PC-3 (cell line): ENCODE data around the gene SLC9A3. TPM values are rescaled to one million over a fixed set of nuclear protein-coding genes. Genes with fewer than 3 reads are reported as not detected.

ENCODE experiments used
- ATAC-seq: fragments of 200-7000 bp; cut with Tn5 transposase; 2 replicates; pipeline ENCODE4 v1.9.1; 2020; ENCODE audit warnings: mild to moderate bottlenecking, moderate library complexity
- BruUV-seq: library from RNA; stranded (reverse); fragments of 400-500 nt; replicated peaks from 2 replicates; lab custom pipeline; 2021; lab: Mats Ljungman, UMichigan
- CTCF ChIA-PET: fragments of 300-600 bp; sonication (Branson Sonifier 250); formaldehyde crosslinking; loops from one replicate; lab custom pipeline; 2022; ENCODE audit warnings: antibody characterized with exemption; lab: Charles Lee
- POLR2A ChIA-PET: fragments of 300-600 bp; sonication (Branson Sonifier 250); formaldehyde crosslinking; loops from one replicate; lab custom pipeline; 2022; ENCODE audit warnings: antibody characterized with exemption; ENCODE audit not compliant: unreplicated experiment; lab: Charles Lee
- DNase-seq: peaks from one replicate; pipeline ENCODE4 v3.0.0-alpha.2; 2015
- H2AFZ ChIP-seq: fragments of 300-600 bp; sonication (generic); 2 replicates; pipeline ENCODE4 v1.6.0; 2016; ENCODE audit warnings: antibody characterized with exemption, low read length
- H3F3A ChIP-seq: fragments of 300-600 bp; sonication (generic); one replicate; pipeline ENCODE4 v1.6.0; 2017; ENCODE audit warnings: antibody characterized with exemption, low read length, control low read depth, mild to moderate bottlenecking; ENCODE audit not compliant: unreplicated experiment
- H3K27ac ChIP-seq: fragments of 300-600 bp; sonication (generic); 2 replicates; pipeline ENCODE4 v1.5.1; 2016; ENCODE audit warnings: mild to moderate bottlenecking, low read length
- H3K27me3 ChIP-seq: fragments of 300-600 bp; sonication (generic); 2 replicates; pipeline ENCODE4 v1.6.1; 2016; ENCODE audit warnings: low read length, mixed read lengths
- H3K36me3 ChIP-seq: fragments of 300-600 bp; sonication (generic); 2 replicates; pipeline ENCODE4 v1.6.1; 2016; ENCODE audit warnings: low read depth, mixed run types, low read length, mixed read lengths
- H3K4me1 ChIP-seq: fragments of 300-600 bp; sonication (generic); 2 replicates; pipeline ENCODE4 v1.5.1; 2016; ENCODE audit warnings: low read length; ENCODE audit not compliant: insufficient read depth
- H3K4me2 ChIP-seq: fragments of 300-600 bp; sonication (generic); 2 replicates; pipeline ENCODE4 v1.6.0; 2016; ENCODE audit warnings: low read length
- H3K4me3 ChIP-seq: fragments of 300-600 bp; sonication (generic); 2 replicates; pipeline ENCODE4 v1.5.1; 2016; ENCODE audit warnings: mild to moderate bottlenecking, low read length, mixed read lengths
- H3K79me2 ChIP-seq: fragments of 300-600 bp; sonication (generic); 2 replicates; pipeline ENCODE4 v1.6.1; 2017; ENCODE audit warnings: low read length, mixed read lengths
- H3K9ac ChIP-seq: fragments of 300-600 bp; sonication (generic); 2 replicates; pipeline ENCODE4 v1.6.0; 2016; ENCODE audit warnings: mild to moderate bottlenecking, low read length
- H3K9me2 ChIP-seq: fragments of 300-600 bp; sonication (generic); replicated peaks from 2 replicates; pipeline ENCODE4 v1.6.1; 2016; ENCODE audit warnings: mixed run types, low read length, mixed read lengths
- H3K9me3 ChIP-seq: fragments of 300-600 bp; sonication (generic); 2 replicates; pipeline ENCODE4 v1.6.1; 2016; ENCODE audit warnings: low read length, mixed read lengths
- H4K20me1 ChIP-seq: fragments of 300-600 bp; sonication (generic); 2 replicates; pipeline ENCODE4 v1.6.1; 2016; ENCODE audit warnings: low read length, mixed read lengths
- CTCF ChIP-seq: fragments of 300-600 bp; sonication (generic); conservative IDR thresholded peaks from 2 replicates; pipeline ENCODE4 v1.5.1; 2017; ENCODE audit warnings: antibody characterized with exemption, low read depth, mild to moderate bottlenecking, low read length
- EZH2 ChIP-seq: fragments of 300-600 bp; sonication (generic); IDR thresholded peaks from one replicate; pipeline ENCODE4 v1.6.1; 2017; ENCODE audit warnings: antibody characterized with exemption, mild to moderate bottlenecking, low read length; ENCODE audit not compliant: unreplicated experiment
- EZH2phosphoT487 ChIP-seq: fragments of 300-600 bp; sonication (generic); IDR thresholded peaks from 2 replicates; pipeline ENCODE4 v1.6.1; 2018; ENCODE audit warnings: mild to moderate bottlenecking, antibody characterized with exemption, low read length, borderline replicate concordance
- intact Hi-C: fragments of 100-400 bp; cut with micrococcal nuclease; formaldehyde crosslinking; loops from 2 replicates; pipeline ENCODE4 v1.9.0; 2023
- total RNA-seq: library from RNA; depleted of rRNA; stranded (reverse); fragments of >200 nt; gene quantifications from 2 replicates; pipeline ENCODE4 v1.2.3, GENCODE V29; 2014

SLC9A3 gene
- total RNA-seq, 1 experiment from 2014 or later, result 4.9 TPM

GRCh38 chr5:497871-498509 is 26.3 kb downstream of the SLC9A3 start:
- Histone ChIP-seq H3F3A (no peaks in the 10 kb centered on the region), H3K4me3 (no peak overlapping the region), H3K9me3 (no peaks in the 10 kb centered on the region), H3K27me3 (no peaks in the 10 kb centered on the region), H3K27ac (no peak overlapping the region), H3K9me2 (no peaks in the 10 kb centered on the region), H3K4me1 (no peaks in the 10 kb centered on the region), H3K36me3 (no peaks in the 10 kb centered on the region), H3K9ac (no peak overlapping the region), H2AFZ (no peak overlapping the region), H3K79me2 (no peaks in the 10 kb centered on the region), H4K20me1 (no peaks in the 10 kb centered on the region), H3K4me2 (no peak overlapping the region)
- intact Hi-C loops, result no loop called here
- CTCF ChIA-PET, result no interaction called here
- TF ChIP-seq EZH2phosphoT487 (no peak), CTCF (no peak), EZH2 (no peak)
- BruUV-seq, result no TSS peak
- POLR2A ChIA-PET, result no interaction called here
- no peak for DNase-seq
- no peak for ATAC-seq

- Histone ChIP-seq H3K9ac (no peak overlapping the region), H3K27me3 (no peaks in the 10 kb centered on the region), H3K36me3 (no peaks in the 10 kb centered on the region), H3K4me2 (no peak overlapping the region), H3K4me1 (no peaks in the 10 kb centered on the region), H3K4me3 (no peak overlapping the region), H3K9me3 (no peaks in the 10 kb centered on the region), H3F3A (no peaks in the 10 kb centered on the region), H4K20me1 (no peaks in the 10 kb centered on the region), H2AFZ (no peak overlapping the region), H3K27ac (no peak overlapping the region), H3K79me2 (no peaks in the 10 kb centered on the region), H3K9me2 (no peaks in the 10 kb centered on the region)
- intact Hi-C loops, result no loop called here
- BruUV-seq, result no TSS peak
- ATAC-seq, result no peak
- CTCF ChIA-PET, result no interaction called here
- no peak for DNase-seq
- POLR2A ChIA-PET, result no interaction called here
- no peak for TF ChIP-seq EZH2
- TF ChIP-seq CTCF, result no peak
- no peak for TF ChIP-seq EZH2phosphoT487
Measured at GRCh38 chr5:497090-497700, 27.1 kb downstream of the SLC9A3 start.

- Histone ChIP-seq H3K9me2 (no peaks in the 10 kb centered on the region), H3F3A (no peaks in the 10 kb centered on the region), H2AFZ (no peak overlapping the region), H3K79me2 (no peaks in the 10 kb centered on the region), H3K36me3 (no peaks in the 10 kb centered on the region), H3K4me2 (no peak overlapping the region), H3K4me1 (no peaks in the 10 kb centered on the region), H3K27me3 (no peaks in the 10 kb centered on the region), H3K27ac (no peak overlapping the region), H4K20me1 (no peaks in the 10 kb centered on the region), H3K9me3 (no peaks in the 10 kb centered on the region), H3K9ac (no peak overlapping the region), H3K4me3 (no peak overlapping the region)
- ATAC-seq (peak; percentile 29), DNase-seq (no peak)
- ChIA-PET CTCF (no interaction called here), POLR2A (no interaction called here)
- intact Hi-C loops, result no loop called here
- no TSS peak for BruUV-seq
- TF ChIP-seq CTCF, result no peak
- no peak for TF ChIP-seq EZH2
Measured at GRCh38 chr5:496028-496427, 28.2 kb downstream of the SLC9A3 start.
